ENCODE results near the gene TTLL11. TPM values are rescaled to one million over a fixed set of nuclear protein-coding genes. Genes with fewer than 3 reads are reported as not detected.

The TTLL11 gene
- polyA plus RNA-seq, 1 donor = 5.0 TPM

GRCh38 chr9:122059955-122060324 lies 33.2 kb downstream of the TTLL11 start:
- no CpG with 5 or more reads among the region's 1 CpG for whole genome bisulfite sequencing (ENCODE audit: insufficient coverage, low lambda C conversion rate)

GRCh38 chr9:122059214-122059954 lies 33.7 kb downstream of the TTLL11 start:
- DNase-seq = peak; percentile 50 to 82

More at GRCh38 chr9:122059955-122060324, 33.2 kb downstream of the TTLL11 start:
- Histone ChIP-seq H3K27me3 (ENCODE audit: control insufficient read depth, insufficient read depth, low read length) (no peaks in the 10 kb centered on the region), H3K9me3 (ENCODE audit: control insufficient read depth, low read depth, low read length) (no peaks in the 10 kb centered on the region), H3K4me1 (ENCODE audit: control insufficient read depth, insufficient read depth, low read length) (peaks cover 10% of the 10 kb centered on the region), H3K27ac (ENCODE audit: low read length) (peak overlapping the region; percentile 20), H3K4me3 (ENCODE audit: low read length) (no peak overlapping the region), H3K36me3 (ENCODE audit: control insufficient read depth, insufficient read depth, low read length) (no peaks in the 10 kb centered on the region)
- DNase-seq = peak in 1 of 2 donors; percentile 15

GRCh38 chr9:122058709-122059108 lies 34.4 kb downstream of the TTLL11 start:
- no peak for DNase-seq
- Histone ChIP-seq H3K9me3 (ENCODE audit: control insufficient read depth, low read depth, low read length) (no peaks in the 10 kb centered on the region), H3K27me3 (ENCODE audit: control insufficient read depth, insufficient read depth, low read length) (no peaks in the 10 kb centered on the region), H3K36me3 (ENCODE audit: control insufficient read depth, insufficient read depth, low read length) (no peaks in the 10 kb centered on the region), H3K4me1 (ENCODE audit: control insufficient read depth, insufficient read depth, low read length) (peaks cover 10% of the 10 kb centered on the region), H3K4me3 (ENCODE audit: low read length) (no peak overlapping the region), H3K27ac (ENCODE audit: low read length) (no peak overlapping the region)
- WGBS (ENCODE audit: insufficient coverage, low lambda C conversion rate) = no CpG with 5 or more reads among the region's 4 CpGs

More at GRCh38 chr9:122059214-122059954, 33.7 kb downstream of the TTLL11 start:
- Histone ChIP-seq H3K9me3 (ENCODE audit: control insufficient read depth, low read depth, low read length) (no peaks in the 10 kb centered on the region), H3K27ac (ENCODE audit: low read length) (peak overlapping the region; percentile 20), H3K4me3 (ENCODE audit: low read length) (no peak overlapping the region), H3K4me1 (ENCODE audit: control insufficient read depth, insufficient read depth, low read length) (peaks cover 10% of the 10 kb centered on the region), H3K36me3 (ENCODE audit: control insufficient read depth, insufficient read depth, low read length) (no peaks in the 10 kb centered on the region), H3K27me3 (ENCODE audit: control insufficient read depth, insufficient read depth, low read length) (no peaks in the 10 kb centered on the region)
- no CpG with 5 or more reads among the region's 9 CpGs for WGBS (ENCODE audit: insufficient coverage, low lambda C conversion rate)

- Histone ChIP-seq H3K9me3 (ENCODE audit: control insufficient read depth, low read depth, low read length) (no peaks in the 10 kb centered on the region), H3K27ac (ENCODE audit: low read length) (no peak overlapping the region), H3K36me3 (ENCODE audit: control insufficient read depth, insufficient read depth, low read length) (no peaks in the 10 kb centered on the region), H3K4me3 (ENCODE audit: low read length) (no peak overlapping the region), H3K4me1 (ENCODE audit: control insufficient read depth, insufficient read depth, low read length) (peaks cover 10% of the 10 kb centered on the region), H3K27me3 (ENCODE audit: control insufficient read depth, insufficient read depth, low read length) (no peaks in the 10 kb centered on the region)
- DNase-seq = no peak
- no CpG with 5 or more reads among the region's 4 CpGs for WGBS (ENCODE audit: insufficient coverage, low lambda C conversion rate)
Observed at GRCh38 chr9:122058051-122058450, 35.1 kb downstream of the TTLL11 start.

GRCh38 chr9:122057211-122057610 lies 35.9 kb downstream of the TTLL11 start:
- no CpG with 5 or more reads among the region's 10 CpGs for WGBS (ENCODE audit: insufficient coverage, low lambda C conversion rate)
- Histone ChIP-seq H3K9me3 (ENCODE audit: control insufficient read depth, low read depth, low read length) (no peaks in the 10 kb centered on the region), H3K4me1 (ENCODE audit: control insufficient read depth, insufficient read depth, low read length) (peaks cover 10% of the 10 kb centered on the region), H3K27ac (ENCODE audit: low read length) (no peak overlapping the region), H3K36me3 (ENCODE audit: control insufficient read depth, insufficient read depth, low read length) (no peaks in the 10 kb centered on the region), H3K4me3 (ENCODE audit: low read length) (no peak overlapping the region), H3K27me3 (ENCODE audit: control insufficient read depth, insufficient read depth, low read length) (no peaks in the 10 kb centered on the region)
- no peak for DNase-seq

GRCh38 chr9:122056484-122056883 lies 36.6 kb downstream of the TTLL11 start:
- no CpG with 5 or more reads among the region's 3 CpGs for WGBS (ENCODE audit: insufficient coverage, low lambda C conversion rate)
- H3K4me1 ChIP-seq (ENCODE audit: control insufficient read depth, insufficient read depth, low read length) = peaks cover 10% of the 10 kb centered on the region
- peak in 1 of 2 donors; percentile 20 for DNase-seq

GRCh38 chr9:122055701-122056100 lies 37.4 kb downstream of the TTLL11 start:
- H3K27ac ChIP-seq (ENCODE audit: low read length) = no peak overlapping the region
- no peak overlapping the region for H3K4me3 ChIP-seq (ENCODE audit: low read length)
- H3K9me3 ChIP-seq (ENCODE audit: control insufficient read depth, low read depth, low read length) = no peaks in the 10 kb centered on the region
- peaks cover 10% of the 10 kb centered on the region for H3K4me1 ChIP-seq (ENCODE audit: control insufficient read depth, insufficient read depth, low read length)
- no peak for DNase-seq
- no CpG with 5 or more reads among the region's 6 CpGs for WGBS (ENCODE audit: insufficient coverage, low lambda C conversion rate)
- H3K27me3 ChIP-seq (ENCODE audit: control insufficient read depth, insufficient read depth, low read length) = no peaks in the 10 kb centered on the region
- no peaks in the 10 kb centered on the region for H3K36me3 ChIP-seq (ENCODE audit: control insufficient read depth, insufficient read depth, low read length)

More at GRCh38 chr9:122056484-122056883, 36.6 kb downstream of the TTLL11 start:
- H3K27ac ChIP-seq (ENCODE audit: low read length) = no peak overlapping the region
- no peak overlapping the region for H3K4me3 ChIP-seq (ENCODE audit: low read length)
- H3K36me3 ChIP-seq (ENCODE audit: control insufficient read depth, insufficient read depth, low read length) = no peaks in the 10 kb centered on the region
- no peaks in the 10 kb centered on the region for H3K27me3 ChIP-seq (ENCODE audit: control insufficient read depth, insufficient read depth, low read length)
- no peaks in the 10 kb centered on the region for H3K9me3 ChIP-seq (ENCODE audit: control insufficient read depth, low read depth, low read length)

GRCh38 chr9:122053567-122054350 lies 39.3 kb downstream of the TTLL11 start:
- Histone ChIP-seq H3K4me1 (ENCODE audit: control insufficient read depth, insufficient read depth, low read length) (no peaks in the 10 kb centered on the region), H3K4me3 (ENCODE audit: low read length) (no peak overlapping the region), H3K36me3 (ENCODE audit: control insufficient read depth, insufficient read depth, low read length) (no peaks in the 10 kb centered on the region), H3K27me3 (ENCODE audit: control insufficient read depth, insufficient read depth, low read length) (no peaks in the 10 kb centered on the region), H3K9me3 (ENCODE audit: control insufficient read depth, low read depth, low read length) (no peaks in the 10 kb centered on the region), H3K27ac (ENCODE audit: low read length) (no peak overlapping the region)
- 83% methylated on average over 2 of the region's 19 CpGs for WGBS (ENCODE audit: insufficient coverage, low lambda C conversion rate)
- DNase-seq = no peak

- no CpG with 5 or more reads among the region's 10 CpGs for WGBS (ENCODE audit: insufficient coverage, low lambda C conversion rate)
- H3K9me3 ChIP-seq (ENCODE audit: control insufficient read depth, low read depth, low read length) = no peaks in the 10 kb centered on the region
- no peak for DNase-seq
Observed at GRCh38 chr9:122053064-122053463, 40.0 kb downstream of the TTLL11 start.

GRCh38 chr9:122051351-122052321 lies 41.5 kb downstream of the TTLL11 start:
- Histone ChIP-seq H3K4me3 (ENCODE audit: low read length) (no peak overlapping the region), H3K27ac (ENCODE audit: low read length) (no peak overlapping the region), H3K27me3 (ENCODE audit: control insufficient read depth, insufficient read depth, low read length) (no peaks in the 10 kb centered on the region), H3K36me3 (ENCODE audit: control insufficient read depth, insufficient read depth, low read length) (no peaks in the 10 kb centered on the region), H3K4me1 (ENCODE audit: control insufficient read depth, insufficient read depth, low read length) (no peaks in the 10 kb centered on the region), H3K9me3 (ENCODE audit: control insufficient read depth, low read depth, low read length) (no peaks in the 10 kb centered on the region)
- no peak for DNase-seq
- WGBS (ENCODE audit: insufficient coverage, low lambda C conversion rate) = 86% methylated on average over 3 of the region's 7 CpGs

More at GRCh38 chr9:122053064-122053463, 40.0 kb downstream of the TTLL11 start:
- H3K36me3 ChIP-seq (ENCODE audit: control insufficient read depth, insufficient read depth, low read length) = no peaks in the 10 kb centered on the region
- H3K27ac ChIP-seq (ENCODE audit: low read length) = no peak overlapping the region
- H3K27me3 ChIP-seq (ENCODE audit: control insufficient read depth, insufficient read depth, low read length) = no peaks in the 10 kb centered on the region
- H3K4me3 ChIP-seq (ENCODE audit: low read length) = no peak overlapping the region
- no peaks in the 10 kb centered on the region for H3K4me1 ChIP-seq (ENCODE audit: control insufficient read depth, insufficient read depth, low read length)

Measured in large intestine (tissue), 3 donors.